HuH-7 (cell line): ENCODE data around the gene DNM1.

Source experiments
- DNase-seq: peaks from one replicate; pipeline ENCODE4 v3.0.0; 2011; ENCODE audit warnings: low spot score

The DNM1 gene

GRCh38 chr9:128252317-128253139 is 49.3 kb downstream of the DNM1 start:
- no peak for DNase-seq

- DNase-seq = no peak
Observed at GRCh38 chr9:128253140-128253990, 50.2 kb downstream of the DNM1 start.

- DNase-seq = no peak
Observed at GRCh38 chr9:128253991-128254346, 50.8 kb downstream of the DNM1 start.

- DNase-seq = no peak
Observed at GRCh38 chr9:128254362-128254761, 51.2 kb downstream of the DNM1 start.

GRCh38 chr9:128254855-128255759 is 51.9 kb downstream of the DNM1 start:
- peak; percentile 97 for DNase-seq

- no peak for DNase-seq
Observed at GRCh38 chr9:128257086-128257825, 54.1 kb downstream of the DNM1 start.

GRCh38 chr9:128257907-128258306 is 54.7 kb downstream of the DNM1 start:
- no peak for DNase-seq

GRCh38 chr9:128258326-128258725 is 55.1 kb downstream of the DNM1 start:
- no peak for DNase-seq

- DNase-seq = no peak
Observed at GRCh38 chr9:128259156-128259555, 56.0 kb downstream of the DNM1 start.

GRCh38 chr9:128260340-128260739 is 57.2 kb downstream of the DNM1 start:
- DNase-seq = no peak

GRCh38 chr9:128262687-128263086 is 59.5 kb downstream of the DNM1 start:
- DNase-seq = no peak

- DNase-seq = no peak
Observed at GRCh38 chr9:128265348-128265847, 62.2 kb downstream of the DNM1 start.

- DNase-seq = no peak
Observed at GRCh38 chr9:128266868-128267590, 63.9 kb downstream of the DNM1 start.

- no peak for DNase-seq
Observed at GRCh38 chr9:128271112-128271511, 67.9 kb downstream of the DNM1 start.

GRCh38 chr9:128271512-128271911 is 68.3 kb downstream of the DNM1 start:
- no peak for DNase-seq

GRCh38 chr9:128274245-128274644 is 71.1 kb downstream of the DNM1 start:
- DNase-seq = no peak

- DNase-seq = peak; percentile 67
Observed at GRCh38 chr9:128275198-128276007, 72.2 kb downstream of the DNM1 start, which contains the start of gene GOLGA2. Gene GOLGA2 (minus strand): TSS chr9:128276007. CDS start chr9:128275976, 31 bp downstream.

- DNase-seq = peak; percentile 97
Observed at GRCh38 chr9:128276008-128276573, 72.9 kb downstream of the DNM1 start, which contains the start of gene SWI5. Gene SWI5 (plus strand): TSS chr9:128276276.
